ENCODE measurements around the gene NUDT5. TPM values are rescaled to one million over a fixed set of nuclear protein-coding genes. Genes with fewer than 3 reads are reported as not detected.

NUDT5 gene
- total RNA-seq, 2 experiments from 2014 or later, result 55.7 to 105 TPM

- no peaks in the 10 kb centered on the region for H3K9me3 ChIP-seq (ENCODE audit: low read length)
- TF ChIP-seq, protein P1, sequence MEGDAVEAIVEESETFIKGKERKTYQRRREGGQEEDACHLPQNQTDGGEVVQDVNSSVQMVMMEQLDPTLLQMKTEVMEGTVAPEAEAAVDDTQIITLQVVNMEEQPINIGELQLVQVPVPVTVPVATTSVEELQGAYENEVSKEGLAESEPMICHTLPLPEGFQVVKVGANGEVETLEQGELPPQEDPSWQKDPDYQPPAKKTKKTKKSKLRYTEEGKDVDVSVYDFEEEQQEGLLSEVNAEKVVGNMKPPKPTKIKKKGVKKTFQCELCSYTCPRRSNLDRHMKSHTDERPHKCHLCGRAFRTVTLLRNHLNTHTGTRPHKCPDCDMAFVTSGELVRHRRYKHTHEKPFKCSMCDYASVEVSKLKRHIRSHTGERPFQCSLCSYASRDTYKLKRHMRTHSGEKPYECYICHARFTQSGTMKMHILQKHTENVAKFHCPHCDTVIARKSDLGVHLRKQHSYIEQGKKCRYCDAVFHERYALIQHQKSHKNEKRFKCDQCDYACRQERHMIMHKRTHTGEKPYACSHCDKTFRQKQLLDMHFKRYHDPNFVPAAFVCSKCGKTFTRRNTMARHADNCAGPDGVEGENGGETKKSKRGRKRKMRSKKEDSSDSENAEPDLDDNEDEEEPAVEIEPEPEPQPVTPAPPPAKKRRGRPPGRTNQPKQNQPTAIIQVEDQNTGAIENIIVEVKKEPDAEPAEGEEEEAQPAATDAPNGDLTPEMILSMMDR (conservative IDR thresholded peaks at IDR 0.05; ENCODE audit: low read length), result no peak
- no peak for TF ChIP-seq EZH2phosphoT487 (IDR thresholded peaks at IDR 0.05; ENCODE audit: borderline replicate concordance, low read depth, low read length)
- no peaks in the 10 kb centered on the region for H3K9me2 ChIP-seq (ENCODE audit: insufficient read depth, low read length)
- no peak overlapping the region for H2AFZ ChIP-seq (ENCODE audit: low read length)
- H4K20me1 ChIP-seq (ENCODE audit: insufficient read depth, low read length), result peaks cover 20% of the 10 kb centered on the region; the same call in 1 of the 2 replicates
- H3K4me1 ChIP-seq (ENCODE audit: insufficient read depth, low read length, poor library complexity, severe bottlenecking), result peaks cover 12% of the 10 kb centered on the region
- no peak overlapping the region for H3K4me3 ChIP-seq (ENCODE audit: low read depth, low read length, poor library complexity, severe bottlenecking)
- ChIA-PET CTCF (ENCODE audit: unreplicated experiment) (no interaction called here), POLR2A (interaction anchor here (0.6 to 1.3 kb wide), 4 partner anchors 64 to 530 kb away, joined by 3 to 4 read pairs (median 4); no protein-coding TSS in a partner anchor)
- H3K79me2 ChIP-seq (ENCODE audit: insufficient read depth, low read depth, low read length), result peaks cover 91% of the 10 kb centered on the region
- no TSS peak for BruUV-seq (replicated peaks)
- intact Hi-C loops (cut with micrococcal nuclease; ENCODE audit: unreplicated experiment), result no loop called here
- no peak for DNase-seq (ENCODE audit: low spot score)
- H3K4me2 ChIP-seq (ENCODE audit: low read length), result no peak overlapping the region
- H3K27ac ChIP-seq (ENCODE audit: low read depth, low read length, poor library complexity, severe bottlenecking), result no peak overlapping the region
- peaks cover 80% of the 10 kb centered on the region for H3K36me3 ChIP-seq (ENCODE audit: insufficient read depth, low read length)
These were observed 5.2 kb upstream of the NUDT5 start for GRCh38 chr10:12200850-12201249.

DNA sequence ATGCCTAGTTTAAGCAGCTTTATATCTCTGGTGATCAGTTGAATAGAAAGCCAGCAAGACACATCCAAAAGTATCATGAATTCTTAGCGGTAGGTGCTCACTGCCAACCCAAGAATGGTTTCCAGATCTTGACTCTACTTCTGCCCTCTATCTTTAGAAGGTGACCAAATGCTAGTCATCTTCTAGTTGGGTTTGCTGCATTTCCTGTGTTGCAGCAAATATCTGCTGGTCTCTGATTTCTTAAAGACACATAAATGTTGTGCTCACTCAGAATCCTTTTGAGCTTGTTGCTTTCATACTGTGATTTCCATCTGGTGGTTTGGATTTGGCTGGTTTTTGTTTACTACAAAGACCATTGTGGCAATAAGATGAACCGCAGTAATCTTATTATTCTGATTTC lies 2.5 kb upstream of the NUDT5 start:
- Histone ChIP-seq H3K79me2 (ENCODE audit: insufficient read depth, low read depth, low read length) (peaks cover 90% of the 10 kb centered on the region), H4K20me1 (ENCODE audit: insufficient read depth, low read length) (peaks cover 22% of the 10 kb centered on the region; the same call in 1 of the 2 replicates), H3K9me2 (ENCODE audit: insufficient read depth, low read length) (no peaks in the 10 kb centered on the region), H3K4me1 (ENCODE audit: insufficient read depth, low read length, poor library complexity, severe bottlenecking) (peaks cover 26% of the 10 kb centered on the region), H3K4me2 (ENCODE audit: low read length) (peak overlapping the region; percentile 96), H3K36me3 (ENCODE audit: insufficient read depth, low read length) (peaks cover 58% of the 10 kb centered on the region), H3K27ac (ENCODE audit: low read depth, low read length, poor library complexity, severe bottlenecking) (peak overlapping the region; percentile 36), H3K9me3 (ENCODE audit: low read length) (no peaks in the 10 kb centered on the region), H3K4me3 (ENCODE audit: low read depth, low read length, poor library complexity, severe bottlenecking) (peak overlapping the region; percentile 97), H2AFZ (ENCODE audit: low read length) (no peak overlapping the region)
- no TSS peak for BruUV-seq (replicated peaks)
- ChIA-PET CTCF (ENCODE audit: unreplicated experiment) (no interaction called here), POLR2A (interaction anchor here (1.5 kb wide), 1 partner anchor 23 kb away, joined by 3 read pairs; no protein-coding TSS in a partner anchor)
- intact Hi-C loops (cut with micrococcal nuclease; ENCODE audit: unreplicated experiment), result loop anchor here (5.0 to 10.0 kb wide), 5 partner anchors 123 to 1147 kb away; partner anchors contain the start of genes SEPHS1 and UPF2
- DNase-seq (ENCODE audit: low spot score), result peak; percentile 51
- TF ChIP-seq EZH2phosphoT487 (IDR thresholded peaks at IDR 0.05; ENCODE audit: borderline replicate concordance, low read depth, low read length), result no peak
- TF ChIP-seq, protein P1 (conservative IDR thresholded peaks at IDR 0.05; ENCODE audit: low read length), result peak; percentile 37

DNA sequence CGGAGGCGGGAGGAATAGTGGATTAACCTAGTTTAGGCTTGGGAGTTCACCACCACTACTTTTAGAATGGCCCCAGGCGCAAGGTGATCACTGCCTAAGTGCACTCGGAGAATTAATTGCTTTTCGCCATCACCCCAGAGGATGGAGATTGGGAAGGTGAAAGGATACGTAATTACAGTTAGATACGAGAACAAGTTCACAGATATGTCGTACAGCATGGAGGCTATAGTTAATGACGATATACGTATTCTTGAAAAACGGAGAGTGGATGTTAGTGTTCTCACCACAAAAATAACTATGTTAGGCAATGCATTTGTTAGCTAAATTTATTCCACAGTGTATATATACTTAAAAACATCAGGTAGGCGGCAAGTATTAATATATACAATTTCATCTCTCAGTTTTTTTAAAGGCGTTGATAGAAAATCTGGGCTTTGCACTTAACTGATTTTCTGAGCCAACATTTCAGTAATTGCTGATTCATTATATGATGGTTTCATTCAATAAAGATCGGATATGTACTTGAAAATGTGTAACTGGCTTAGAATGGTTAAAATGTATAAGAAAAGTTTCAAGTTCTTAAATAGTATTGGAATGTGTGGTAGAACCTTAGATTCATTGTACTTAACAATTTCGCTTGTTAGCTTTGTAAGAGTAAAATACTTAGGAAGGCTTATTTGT lies 980 bp upstream of the NUDT5 start:
- peak overlapping the region; percentile 97 for H3K4me3 ChIP-seq (ENCODE audit: low read depth, low read length, poor library complexity, severe bottlenecking)

More for the DNA sequence above, 980 bp upstream of the NUDT5 start:
- Histone ChIP-seq H2AFZ (ENCODE audit: low read length) (peak overlapping the region; percentile 80), H4K20me1 (ENCODE audit: insufficient read depth, low read length) (peaks cover 22% of the 10 kb centered on the region; the same call in 1 of the 2 replicates), H3K9me3 (ENCODE audit: low read length) (no peaks in the 10 kb centered on the region), H3K27ac (ENCODE audit: low read depth, low read length, poor library complexity, severe bottlenecking) (peak overlapping the region; percentile 88), H3K9me2 (ENCODE audit: insufficient read depth, low read length) (no peaks in the 10 kb centered on the region), H3K4me2 (ENCODE audit: low read length) (peak overlapping the region; percentile 96), H3K36me3 (ENCODE audit: insufficient read depth, low read length) (peaks cover 54% of the 10 kb centered on the region), H3K4me1 (ENCODE audit: insufficient read depth, low read length, poor library complexity, severe bottlenecking) (peaks cover 34% of the 10 kb centered on the region), H3K79me2 (ENCODE audit: insufficient read depth, low read depth, low read length) (peaks cover 92% of the 10 kb centered on the region)
- intact Hi-C loops (cut with micrococcal nuclease; ENCODE audit: unreplicated experiment), result loop anchor here (5.0 to 10.0 kb wide), 5 partner anchors 122 to 1148 kb away; partner anchors contain the start of genes SEPHS1 and UPF2
- TSS peak; percentile 75 for BruUV-seq (replicated peaks)
- CTCF ChIA-PET (ENCODE audit: unreplicated experiment), result no interaction called here
- POLR2A ChIA-PET, result interaction anchor here (1.1 to 2.0 kb wide), 3 partner anchors 18 to 144 kb away, joined by 4 to 10 read pairs (median 4); no protein-coding TSS in a partner anchor
- no peak for DNase-seq (ENCODE audit: low spot score)
- TF ChIP-seq, protein P1 (conservative IDR thresholded peaks at IDR 0.05; ENCODE audit: low read length), result no peak
- TF ChIP-seq EZH2phosphoT487 (IDR thresholded peaks at IDR 0.05; ENCODE audit: borderline replicate concordance, low read depth, low read length), result no peak

Data from OCI-LY7 (cell line).